Suprapubic skin (tissue), 4 donors: ENCODE data around the gene ARRB1. TPM values are rescaled to one million over a fixed set of nuclear protein-coding genes. Genes with fewer than 3 reads are reported as not detected.

Source experiments
- DNase-seq, 2 donors: peaks; one replicate each; pipeline ENCODE4 v3.0.0-alpha.2; 2019; ENCODE audit warnings: low spot score in 2 of 2
- H3K27ac ChIP-seq: fragments of 200-600 bp; sonication (generic); one replicate; pipeline ENCODE4 v1.5.1; 2019
- H3K27me3 ChIP-seq: fragments of 200-600 bp; sonication (generic); one replicate; pipeline ENCODE4 v1.5.1; 2019
- H3K36me3 ChIP-seq: fragments of 200-600 bp; sonication (generic); one replicate; pipeline ENCODE4 v1.5.1; 2019
- H3K4me1 ChIP-seq: fragments of 200-600 bp; sonication (generic); one replicate; pipeline ENCODE4 v1.5.1; 2019
- H3K4me3 ChIP-seq: fragments of 200-600 bp; sonication (generic); one replicate; pipeline ENCODE4 v1.5.1; 2019; ENCODE audit warnings: mild to moderate bottlenecking
- H3K9me3 ChIP-seq: fragments of 200-600 bp; sonication (generic); one replicate; pipeline ENCODE4 v1.5.1; 2019
- CTCF ChIP-seq, 2 donors: fragments of 200-600 bp in 1 of 2; fragments of 450-650 bp in 1 of 2; sonication (generic) in 1 of 2; IDR thresholded peaks; one replicate each; pipeline ENCODE4 v1.5.1; 2016 to 2019; ENCODE audit warnings: antibody characterized with exemption in 2 of 2, mild to moderate bottlenecking in 1 of 2, moderate library complexity in 1 of 2
- EP300 ChIP-seq: sonication (generic); formaldehyde crosslinking; IDR thresholded peaks from one replicate; pipeline ENCODE4 v1.6.1; 2017; ENCODE audit warnings: antibody characterized with exemption
- POLR2A ChIP-seq, 2 donors: fragments of 450-650 bp; IDR thresholded peaks; one replicate each; pipeline ENCODE4 v1.6.1; 2017; ENCODE audit warnings: antibody characterized with exemption in 2 of 2, mild to moderate bottlenecking in 2 of 2, moderate library complexity in 2 of 2
- POLR2AphosphoS5 ChIP-seq, 3 donors: sonication (generic); formaldehyde crosslinking; IDR thresholded peaks; one replicate each; pipeline ENCODE4 v1.6.1; 2017; ENCODE audit warnings: antibody characterized with exemption in 3 of 3
- WGBS: methylation state at CpG from one replicate; pipeline ENCODE4 v1.1.5; 2018; 5-methylcytosine and 5-hydroxymethylcytosine counted together
- total RNA-seq, 4 donors: library from RNA; depleted of rRNA; stranded (reverse); fragments of >200 nt; gene quantifications; one replicate each; pipeline ENCODE4 v1.1.0, GENCODE V29; 2016

Gene ARRB1
- total RNA-seq, 4 donors from 2014 or later: 24.8 to 57.2 (median 38.4) TPM

GRCh38 chr11:75245356-75246005 lies 106.0 kb downstream of the ARRB1 start:
- WGBS: 75% methylated on average over 5 of the region's 5 CpGs

GRCh38 chr11:75244052-75244814 lies 107.2 kb downstream of the ARRB1 start:
- H3K36me3 ChIP-seq: no peaks in the 10 kb centered on the region
- peaks cover 27% of the 10 kb centered on the region for H3K4me1 ChIP-seq
- TF ChIP-seq POLR2A (IDR thresholded peaks at IDR 0.05) (no peak), EP300 (no peak), CTCF (IDR thresholded peaks at IDR 0.05) (no peak), POLR2AphosphoS5 (IDR thresholded peaks at IDR 0.05) (no peak)
- DNase-seq: peak; percentile 33 to 47
- no peak overlapping the region for H3K27ac ChIP-seq
- 83% methylated on average over 10 of the region's 10 CpGs for WGBS
- H3K27me3 ChIP-seq: peaks cover 40% of the 10 kb centered on the region
- H3K4me3 ChIP-seq: no peak overlapping the region
- no peaks in the 10 kb centered on the region for H3K9me3 ChIP-seq

More at GRCh38 chr11:75245356-75246005, 106.0 kb downstream of the ARRB1 start:
- Histone ChIP-seq H3K9me3 (no peaks in the 10 kb centered on the region), H3K27me3 (peaks cover 31% of the 10 kb centered on the region), H3K27ac (no peak overlapping the region), H3K4me3 (no peak overlapping the region), H3K4me1 (peaks cover 23% of the 10 kb centered on the region), H3K36me3 (no peaks in the 10 kb centered on the region)
- DNase-seq: peak; percentile 30 to 47
- TF ChIP-seq POLR2AphosphoS5 (IDR thresholded peaks at IDR 0.05) (no peak), EP300 (no peak), POLR2A (IDR thresholded peaks at IDR 0.05) (no peak), CTCF (IDR thresholded peaks at IDR 0.05) (no peak)

GRCh38 chr11:75242722-75243600 lies 108.5 kb downstream of the ARRB1 start:
- Histone ChIP-seq H3K9me3 (no peaks in the 10 kb centered on the region), H3K27me3 (peaks cover 40% of the 10 kb centered on the region), H3K36me3 (no peaks in the 10 kb centered on the region), H3K4me1 (peaks cover 23% of the 10 kb centered on the region), H3K4me3 (no peak overlapping the region), H3K27ac (no peak overlapping the region)
- TF ChIP-seq POLR2AphosphoS5 (IDR thresholded peaks at IDR 0.05) (no peak), POLR2A (IDR thresholded peaks at IDR 0.05) (no peak), CTCF (IDR thresholded peaks at IDR 0.05) (no peak), EP300 (no peak)
- peak; percentile 45 to 59 for DNase-seq
- 89% methylated on average over 16 of the region's 16 CpGs for WGBS

GRCh38 chr11:75241906-75242644 lies 109.4 kb downstream of the ARRB1 start:
- TF ChIP-seq POLR2A (IDR thresholded peaks at IDR 0.05): no peak
- no peak for TF ChIP-seq CTCF (IDR thresholded peaks at IDR 0.05)
- TF ChIP-seq EP300: no peak
- no peak for TF ChIP-seq POLR2AphosphoS5 (IDR thresholded peaks at IDR 0.05)
- Histone ChIP-seq H3K4me1 (peaks cover 23% of the 10 kb centered on the region), H3K27ac (no peak overlapping the region), H3K4me3 (peak overlapping the region; percentile 56), H3K9me3 (no peaks in the 10 kb centered on the region), H3K36me3 (no peaks in the 10 kb centered on the region), H3K27me3 (peaks cover 44% of the 10 kb centered on the region)
- DNase-seq: peak; percentile 60 to 65
- 43% methylated on average over 9 of the region's 72 CpGs for WGBS
